ENCODE measurements around the gene INPP5K.

Gene INPP5K

DNA sequence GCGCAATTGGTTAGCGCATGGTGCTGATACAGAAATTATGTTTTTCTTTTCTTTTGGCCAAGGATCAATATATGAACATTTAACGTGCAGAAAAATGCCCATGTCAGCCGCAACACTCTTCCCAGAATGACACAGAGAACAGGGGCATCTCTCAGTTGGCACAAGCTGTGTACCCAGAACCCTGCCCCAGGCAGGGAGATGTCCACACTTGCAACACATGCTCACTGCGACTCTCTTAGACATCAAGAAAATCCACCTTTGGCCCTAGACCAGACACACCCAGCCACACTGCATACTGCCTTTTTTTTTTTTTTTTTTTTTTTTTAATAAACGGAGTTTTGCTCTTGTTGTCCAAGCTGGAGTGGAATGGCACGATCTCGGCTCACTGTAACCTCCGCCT is 29.2 kb upstream of the INPP5K start:
- H3K4me3 ChIP-seq (ENCODE audit: low read depth, low read length), result no peak overlapping the region
- TF ChIP-seq, protein P1, sequence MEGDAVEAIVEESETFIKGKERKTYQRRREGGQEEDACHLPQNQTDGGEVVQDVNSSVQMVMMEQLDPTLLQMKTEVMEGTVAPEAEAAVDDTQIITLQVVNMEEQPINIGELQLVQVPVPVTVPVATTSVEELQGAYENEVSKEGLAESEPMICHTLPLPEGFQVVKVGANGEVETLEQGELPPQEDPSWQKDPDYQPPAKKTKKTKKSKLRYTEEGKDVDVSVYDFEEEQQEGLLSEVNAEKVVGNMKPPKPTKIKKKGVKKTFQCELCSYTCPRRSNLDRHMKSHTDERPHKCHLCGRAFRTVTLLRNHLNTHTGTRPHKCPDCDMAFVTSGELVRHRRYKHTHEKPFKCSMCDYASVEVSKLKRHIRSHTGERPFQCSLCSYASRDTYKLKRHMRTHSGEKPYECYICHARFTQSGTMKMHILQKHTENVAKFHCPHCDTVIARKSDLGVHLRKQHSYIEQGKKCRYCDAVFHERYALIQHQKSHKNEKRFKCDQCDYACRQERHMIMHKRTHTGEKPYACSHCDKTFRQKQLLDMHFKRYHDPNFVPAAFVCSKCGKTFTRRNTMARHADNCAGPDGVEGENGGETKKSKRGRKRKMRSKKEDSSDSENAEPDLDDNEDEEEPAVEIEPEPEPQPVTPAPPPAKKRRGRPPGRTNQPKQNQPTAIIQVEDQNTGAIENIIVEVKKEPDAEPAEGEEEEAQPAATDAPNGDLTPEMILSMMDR (IDR thresholded peaks at IDR 0.05; ENCODE audit: low read depth, low read length, missing control alignments), result no peak
- no peak for DNase-seq (ENCODE audit: low read depth)

DNA sequence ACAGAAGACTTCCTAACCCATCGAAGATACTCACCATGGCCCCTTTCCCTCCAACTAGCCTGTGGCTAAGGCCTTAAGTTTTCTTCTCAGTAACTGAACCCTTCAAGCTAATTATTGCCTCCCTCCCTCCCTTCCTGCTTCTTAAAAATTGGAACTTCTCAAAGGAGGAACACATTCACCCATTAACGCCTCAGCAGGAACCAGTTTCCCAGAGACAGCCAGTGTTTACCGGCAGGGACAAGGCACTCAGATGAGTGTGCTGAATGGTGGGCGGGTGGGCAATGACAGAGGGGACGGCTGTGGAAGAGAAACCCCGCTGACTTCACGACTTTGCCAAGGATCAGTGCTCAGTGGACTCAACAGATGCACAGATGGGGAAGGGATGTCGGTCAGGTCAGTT is 25.9 kb upstream of the INPP5K start:
- no peak overlapping the region for H3K4me3 ChIP-seq (ENCODE audit: low read depth, low read length)
- TF ChIP-seq, protein P1 (IDR thresholded peaks at IDR 0.05; ENCODE audit: low read depth, low read length, missing control alignments), result no peak
- DNase-seq (ENCODE audit: low read depth), result no peak

DNA sequence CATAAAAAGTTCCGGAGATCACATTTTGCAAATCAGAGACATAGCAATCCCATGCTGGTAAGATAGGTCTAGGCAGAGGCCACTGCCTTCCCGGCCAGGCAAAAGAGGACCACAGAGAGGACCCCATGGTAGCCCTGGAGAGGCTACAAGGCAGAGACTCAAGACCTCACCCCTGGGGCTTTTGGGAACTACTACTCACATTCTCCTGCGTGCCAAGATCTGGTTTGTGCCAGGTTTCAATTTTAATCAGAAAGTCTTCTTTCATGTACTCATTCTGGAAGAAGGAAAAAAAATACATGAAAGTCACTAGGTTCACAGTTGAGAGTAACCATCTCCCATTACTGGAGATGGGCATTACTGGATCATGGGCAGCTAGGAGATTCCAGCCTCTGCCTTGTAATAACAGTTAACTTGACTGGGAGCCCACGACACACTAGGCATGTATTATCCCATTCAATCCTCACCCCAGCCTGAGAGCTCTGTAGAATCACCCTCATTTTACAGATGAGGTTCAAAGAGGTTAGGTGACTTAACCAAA is 25.0 kb upstream of the INPP5K start:
- TF ChIP-seq, protein P1 (IDR thresholded peaks at IDR 0.05; ENCODE audit: low read depth, low read length, missing control alignments), result no peak
- H3K4me3 ChIP-seq (ENCODE audit: low read depth, low read length), result no peak overlapping the region
- no peak for DNase-seq (ENCODE audit: low read depth)

DNA sequence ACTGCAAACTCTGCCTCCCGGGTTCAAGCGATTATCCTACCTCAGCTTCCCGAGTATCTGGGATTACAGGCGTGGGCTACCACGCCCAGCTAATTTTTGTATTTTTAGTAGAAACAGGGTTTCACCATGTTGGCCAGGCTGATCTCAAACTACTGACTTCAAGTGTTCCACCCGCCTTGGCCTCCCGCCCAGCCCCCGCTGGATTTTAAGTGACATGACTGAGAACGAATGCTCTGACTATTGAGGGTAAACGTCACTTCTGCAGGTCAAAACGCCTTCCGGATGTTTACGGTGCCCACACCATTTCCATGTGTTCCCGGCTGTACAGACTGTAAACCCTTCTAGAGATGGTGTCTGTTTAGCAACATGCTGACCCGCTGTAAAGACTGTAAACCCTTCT is 23.4 kb upstream of the INPP5K start:
- H3K4me3 ChIP-seq (ENCODE audit: low read depth, low read length), result no peak overlapping the region
- no peak for DNase-seq (ENCODE audit: low read depth)
- TF ChIP-seq, protein P1 (IDR thresholded peaks at IDR 0.05; ENCODE audit: low read depth, low read length, missing control alignments), result no peak

DNA sequence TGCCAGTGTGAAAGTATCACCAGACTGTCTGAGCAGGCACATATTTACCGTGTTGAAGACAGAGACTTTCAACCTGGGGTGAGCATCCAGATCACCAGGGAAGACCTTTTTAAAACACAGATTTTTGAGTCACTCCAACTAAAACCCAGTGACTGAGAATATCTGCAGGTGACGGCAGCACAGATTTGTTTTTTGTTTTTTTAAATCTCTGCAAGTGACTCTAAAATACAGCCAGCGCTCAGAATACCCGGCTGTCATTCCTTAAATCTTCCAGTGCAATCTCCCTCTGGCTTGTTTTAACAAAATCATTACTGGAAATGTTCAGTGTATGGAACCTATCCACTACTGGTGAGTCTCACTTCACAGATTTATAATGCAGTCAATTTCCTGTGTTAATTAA is 19.3 kb upstream of the INPP5K start:
- TF ChIP-seq, protein P1 (IDR thresholded peaks at IDR 0.05; ENCODE audit: low read depth, low read length, missing control alignments), result no peak
- no peak for DNase-seq (ENCODE audit: low read depth)
- H3K4me3 ChIP-seq (ENCODE audit: low read depth, low read length), result no peak overlapping the region

DNA sequence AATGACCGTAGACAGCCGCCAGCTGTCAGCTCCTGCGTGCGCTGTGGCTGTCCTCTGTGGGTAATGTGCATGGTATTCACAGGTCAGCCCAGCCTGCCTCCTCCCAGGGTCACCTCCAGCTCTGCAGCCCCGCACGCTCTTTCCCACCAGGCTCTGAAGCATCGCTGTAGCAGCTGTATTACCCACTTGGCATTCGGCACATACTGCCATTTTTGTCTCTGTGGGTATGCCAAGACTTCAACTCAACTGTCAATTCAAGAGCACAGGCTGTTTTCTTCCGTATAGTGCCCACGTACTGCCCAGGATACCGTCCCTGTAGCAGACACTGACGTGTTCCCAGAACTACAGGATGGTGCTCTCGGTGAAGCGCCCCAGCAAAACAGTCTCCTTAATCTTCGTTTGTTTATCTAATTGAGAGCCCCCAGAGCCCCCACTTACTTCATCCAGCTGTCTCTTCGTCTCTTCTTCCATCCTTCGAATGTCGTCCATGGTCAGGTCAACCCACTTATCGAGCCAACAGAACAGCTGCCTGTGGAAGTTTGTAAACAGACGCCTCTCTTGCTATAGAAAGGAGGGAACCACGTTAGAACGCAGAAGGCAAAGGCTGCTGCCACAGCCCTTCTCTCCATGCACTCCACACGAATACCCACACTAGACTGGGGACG is 17.4 kb upstream of the INPP5K start:
- TF ChIP-seq, protein P1 (IDR thresholded peaks at IDR 0.05; ENCODE audit: low read depth, low read length, missing control alignments), result no peak
- no peak for DNase-seq (ENCODE audit: low read depth)
- H3K4me3 ChIP-seq (ENCODE audit: low read depth, low read length), result no peak overlapping the region
